ENCODE data around the gene SLC10A7. TPM values are rescaled to one million over a fixed set of nuclear protein-coding genes. Genes with fewer than 3 reads are reported as not detected.
A peak's percentile ranks its signal among the peaks of the same experiment; 100 is the strongest.

SLC10A7 gene
- total RNA-seq, 1 donor from 2014 or later: 10.7 TPM

- DNase-seq (ENCODE audit: low read depth, low spot score): peak; percentile 5
- H3K4me3 Mint-ChIP-seq: no peak overlapping the region
- H3K9me3 Mint-ChIP-seq: no peaks in the 10 kb centered on the region
- peaks cover 13% of the 10 kb centered on the region for H3K4me1 Mint-ChIP-seq
- no peaks in the 10 kb centered on the region for H3K36me3 Mint-ChIP-seq (ENCODE audit: low read depth)
- H3K27me3 Mint-ChIP-seq (ENCODE audit: low read depth): no peaks in the 10 kb centered on the region
- no peak overlapping the region for H3K27ac Mint-ChIP-seq (ENCODE audit: unreplicated experiment)
- no peak for TF ChIP-seq CTCF (conservative IDR thresholded peaks at IDR 0.05)
Observed at GRCh38 chr4:146472404-146472803, 49.3 kb downstream of the SLC10A7 start.

- Mint-ChIP-seq H3K27me3 (ENCODE audit: low read depth) (no peaks in the 10 kb centered on the region), H3K27ac (ENCODE audit: unreplicated experiment) (no peak overlapping the region), H3K4me3 (no peak overlapping the region), H3K9me3 (no peaks in the 10 kb centered on the region), H3K4me1 (peaks cover 13% of the 10 kb centered on the region), H3K36me3 (ENCODE audit: low read depth) (no peaks in the 10 kb centered on the region)
- no peak for TF ChIP-seq CTCF (conservative IDR thresholded peaks at IDR 0.05)
- DNase-seq (ENCODE audit: low read depth, low spot score): no peak
Observed at GRCh38 chr4:146470604-146471003, 51.1 kb downstream of the SLC10A7 start.

- no peaks in the 10 kb centered on the region for H3K9me3 Mint-ChIP-seq
Observed at GRCh38 chr4:146469022-146469421, 52.7 kb downstream of the SLC10A7 start.

GRCh38 chr4:146465628-146466027 is 56.1 kb downstream of the SLC10A7 start:
- TF ChIP-seq CTCF (conservative IDR thresholded peaks at IDR 0.05): no peak
- no peaks in the 10 kb centered on the region for H3K4me1 Mint-ChIP-seq
- no peaks in the 10 kb centered on the region for H3K9me3 Mint-ChIP-seq
- no peak overlapping the region for H3K27ac Mint-ChIP-seq (ENCODE audit: unreplicated experiment)
- H3K4me3 Mint-ChIP-seq: no peak overlapping the region
- DNase-seq (ENCODE audit: low read depth, low spot score): no peak
- no peaks in the 10 kb centered on the region for H3K36me3 Mint-ChIP-seq (ENCODE audit: low read depth)
- H3K27me3 Mint-ChIP-seq (ENCODE audit: low read depth): no peaks in the 10 kb centered on the region

More at GRCh38 chr4:146469022-146469421, 52.7 kb downstream of the SLC10A7 start:
- Mint-ChIP-seq H3K4me3 (no peak overlapping the region), H3K27ac (ENCODE audit: unreplicated experiment) (no peak overlapping the region), H3K4me1 (peaks cover 13% of the 10 kb centered on the region), H3K36me3 (ENCODE audit: low read depth) (no peaks in the 10 kb centered on the region), H3K27me3 (ENCODE audit: low read depth) (no peaks in the 10 kb centered on the region)
- no peak for TF ChIP-seq CTCF (conservative IDR thresholded peaks at IDR 0.05)
- no peak for DNase-seq (ENCODE audit: low read depth, low spot score)

GRCh38 chr4:146462251-146462650 is 59.5 kb downstream of the SLC10A7 start:
- no peak overlapping the region for H3K4me3 Mint-ChIP-seq
- no peaks in the 10 kb centered on the region for H3K36me3 Mint-ChIP-seq (ENCODE audit: low read depth)
- no peak for DNase-seq (ENCODE audit: low read depth, low spot score)
- no peaks in the 10 kb centered on the region for H3K4me1 Mint-ChIP-seq
- H3K9me3 Mint-ChIP-seq: no peaks in the 10 kb centered on the region
- H3K27ac Mint-ChIP-seq (ENCODE audit: unreplicated experiment): no peak overlapping the region
- no peaks in the 10 kb centered on the region for H3K27me3 Mint-ChIP-seq (ENCODE audit: low read depth)
- TF ChIP-seq CTCF (conservative IDR thresholded peaks at IDR 0.05): no peak

GRCh38 chr4:146458594-146458993 is 63.1 kb downstream of the SLC10A7 start:
- Mint-ChIP-seq H3K4me3 (no peak overlapping the region), H3K9me3 (no peaks in the 10 kb centered on the region), H3K27ac (ENCODE audit: unreplicated experiment) (no peak overlapping the region), H3K4me1 (peaks cover 7% of the 10 kb centered on the region), H3K36me3 (ENCODE audit: low read depth) (no peaks in the 10 kb centered on the region), H3K27me3 (ENCODE audit: low read depth) (no peaks in the 10 kb centered on the region)
- no peak for TF ChIP-seq CTCF (conservative IDR thresholded peaks at IDR 0.05)
- DNase-seq (ENCODE audit: low read depth, low spot score): no peak

All from neural crest cell (in vitro differentiated cells).